ENCODE measurements around the gene SMIM28. TPM values are rescaled to one million over a fixed set of nuclear protein-coding genes. Genes with fewer than 3 reads are reported as not detected.

SMIM28 gene
- total and polyA plus RNA-seq, 2 donors (not counting 3 experiments of a cell fraction or from before 2014, with no cell fraction given) = not detected

- intact Hi-C loops (cut with micrococcal nuclease) = no loop called here
- H3K36me3 ChIP-seq (ENCODE audit: control insufficient read depth in 2 of 2, extremely low read depth in 1 of 2, insufficient read depth in 2 of 2, low read length in 2 of 2) = peaks cover 4 to 5% of the 10 kb centered on the region in 2 experiments
- no peak for DNase-seq (ENCODE audit: low read depth, low spot score)
Measured at GRCh38 chr6:138416206-138416605, 38.5 kb downstream of the SMIM28 start.

More at GRCh38 chr6:138416206-138416605, 38.5 kb downstream of the SMIM28 start:
- H3K4me2 ChIP-seq (ENCODE audit: insufficient read depth, low read length) = no peak overlapping the region
- no peak for FAIRE-seq
- peaks cover 10% of the 10 kb centered on the region for H3K4me1 ChIP-seq (ENCODE audit: control insufficient read depth, extremely low read depth, insufficient read depth, low read length)
- H3K9me3 ChIP-seq (replicated peaks; ENCODE audit: control insufficient read depth, insufficient read depth, low read length) = no peaks in the 10 kb centered on the region
- no peak overlapping the region for H3K9ac ChIP-seq (replicated peaks; ENCODE audit: extremely low read depth, insufficient read depth, low read length)
- no TSS peak for BruUV-seq (replicated peaks)
- dilution Hi-C loops (cut with MboI; ENCODE audit: extremely low pct_ligation_motif_present, low sequenced_read_pairs) = no loop called here
- no peak overlapping the region for H3K4me3 ChIP-seq (replicated peaks in 1 of 3; ENCODE audit: insufficient read depth in 1 of 3, low read depth in 1 of 3, low read length in 3 of 3)
- H4K20me1 ChIP-seq (replicated peaks; ENCODE audit: control insufficient read depth, extremely low read depth, insufficient read depth, low read length) = no peaks in the 10 kb centered on the region
- ChIA-PET CTCF (interaction anchor here (1.4 to 1.6 kb wide), 2 partner anchors 11 to 300 kb away, joined by 4 read pairs; no protein-coding TSS in a partner anchor), POLR2A (no interaction called here)
- H3K27ac ChIP-seq (ENCODE audit: insufficient read depth, low read depth, low read length) = no peak overlapping the region
- no peaks in the 10 kb centered on the region for H3K27me3 ChIP-seq (ENCODE audit: control insufficient read depth in 2 of 2, insufficient read depth in 2 of 2, low read length in 2 of 2)
- no peak overlapping the region for H2AFZ ChIP-seq (ENCODE audit: low read depth, low read length)
- no peak for TF ChIP-seq JUN (IDR thresholded peaks at IDR 0.05; ENCODE audit: borderline replicate concordance, insufficient read depth, insufficient read length, low read depth)
- TF ChIP-seq POLR2A (IDR thresholded peaks at IDR 0.05; ENCODE audit: low read depth, low read length) = no peak
- TF ChIP-seq POLR2AphosphoS5 (IDR thresholded peaks at IDR 0.05; ENCODE audit: insufficient read depth, low read depth, low read length) = no peak
- TF ChIP-seq EZH2 (IDR thresholded peaks at IDR 0.05; ENCODE audit: borderline replicate concordance, low read depth, low read length, severe bottlenecking) = no peak
- TF ChIP-seq MAX (IDR thresholded peaks at IDR 0.05; ENCODE audit: insufficient read depth, insufficient read length) = no peak
- no peak for TF ChIP-seq FOS (IDR thresholded peaks at IDR 0.05; ENCODE audit: borderline replicate concordance, insufficient read depth, low read length)
- no peak for TF ChIP-seq CTCF (IDR thresholded peaks at IDR 0.05; ENCODE audit: extremely low read depth in 1 of 2, insufficient read depth in 1 of 2, low read depth in 1 of 2, low read length in 2 of 2)
- no peak for TF ChIP-seq GATA2 (IDR thresholded peaks at IDR 0.05; ENCODE audit: insufficient read depth, insufficient read length, low read depth, low read length)
- no peak for TF ChIP-seq MYC (IDR thresholded peaks at IDR 0.05; ENCODE audit: low read depth, low read length)
- no peaks in the 10 kb centered on the region for H3K9me1 ChIP-seq (replicated peaks; ENCODE audit: control insufficient read depth, extremely low read depth, insufficient read depth, low read length)
- no peaks in the 10 kb centered on the region for H3K79me2 ChIP-seq (ENCODE audit: control insufficient read depth, insufficient read depth, low read length)
